ENCODE data around the gene PRSS2.
A peak's percentile ranks its signal among the peaks of the same experiment; 100 is the strongest.

PRSS2 gene

GRCh38 chr7:142811154-142811737, 40.5 kb downstream of the PRSS2 start:
- no peak for DNase-seq (ENCODE audit: extremely low spot score)
- TF ChIP-seq, protein P1, sequence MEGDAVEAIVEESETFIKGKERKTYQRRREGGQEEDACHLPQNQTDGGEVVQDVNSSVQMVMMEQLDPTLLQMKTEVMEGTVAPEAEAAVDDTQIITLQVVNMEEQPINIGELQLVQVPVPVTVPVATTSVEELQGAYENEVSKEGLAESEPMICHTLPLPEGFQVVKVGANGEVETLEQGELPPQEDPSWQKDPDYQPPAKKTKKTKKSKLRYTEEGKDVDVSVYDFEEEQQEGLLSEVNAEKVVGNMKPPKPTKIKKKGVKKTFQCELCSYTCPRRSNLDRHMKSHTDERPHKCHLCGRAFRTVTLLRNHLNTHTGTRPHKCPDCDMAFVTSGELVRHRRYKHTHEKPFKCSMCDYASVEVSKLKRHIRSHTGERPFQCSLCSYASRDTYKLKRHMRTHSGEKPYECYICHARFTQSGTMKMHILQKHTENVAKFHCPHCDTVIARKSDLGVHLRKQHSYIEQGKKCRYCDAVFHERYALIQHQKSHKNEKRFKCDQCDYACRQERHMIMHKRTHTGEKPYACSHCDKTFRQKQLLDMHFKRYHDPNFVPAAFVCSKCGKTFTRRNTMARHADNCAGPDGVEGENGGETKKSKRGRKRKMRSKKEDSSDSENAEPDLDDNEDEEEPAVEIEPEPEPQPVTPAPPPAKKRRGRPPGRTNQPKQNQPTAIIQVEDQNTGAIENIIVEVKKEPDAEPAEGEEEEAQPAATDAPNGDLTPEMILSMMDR (IDR thresholded peaks at IDR 0.05; ENCODE audit: control extremely low read depth, extremely low read depth, low read depth, missing control alignments) = peak; percentile 71
- POLR2A ChIA-PET = no interaction called here
- CTCF ChIA-PET = interaction anchor here (0.6 to 10.9 kb wide), 45 partner anchors 9 to 481 kb away, joined by 3 to 316 read pairs (median 6); partner anchors contain the start of genes EPHB6 and PRSS2

DNA sequence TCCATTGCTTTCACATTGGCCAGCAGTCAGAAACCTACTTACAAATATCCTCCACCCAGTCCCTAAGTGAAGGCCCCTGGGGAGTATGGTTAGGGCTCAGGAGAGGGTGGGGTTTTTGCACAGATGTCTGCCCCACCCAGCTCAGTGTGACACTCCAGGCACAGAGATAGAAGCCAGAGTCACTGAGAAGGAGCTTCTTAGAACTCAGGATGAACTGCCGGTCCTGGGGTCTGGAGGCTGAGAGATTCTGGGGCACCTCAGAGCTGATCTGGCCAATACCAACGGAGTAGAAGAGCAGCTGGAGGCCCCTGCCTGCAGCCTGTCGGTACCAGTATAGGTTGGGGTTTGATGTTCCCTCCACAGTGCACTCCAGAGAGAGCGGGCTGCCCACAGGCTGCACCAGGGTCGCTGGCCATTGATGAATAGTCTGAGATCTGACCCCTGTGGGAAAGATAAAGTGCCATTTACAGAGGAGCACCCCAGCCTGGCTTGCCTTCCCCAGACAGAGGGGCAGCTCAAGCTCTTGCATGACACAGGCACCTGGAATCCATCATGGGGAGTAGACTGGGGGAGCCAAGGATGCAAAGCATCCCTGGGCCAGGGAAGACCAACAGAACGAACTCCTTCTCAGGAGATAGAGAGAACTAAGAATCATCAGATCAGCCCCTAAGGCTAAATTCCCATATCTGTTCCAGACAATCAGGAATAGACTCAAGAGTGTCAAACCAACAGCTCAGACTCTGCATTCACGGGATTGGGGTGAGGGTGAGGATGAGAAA, 41.9 kb downstream of the PRSS2 start:
- TF ChIP-seq, protein P1 (IDR thresholded peaks at IDR 0.05; ENCODE audit: control extremely low read depth, extremely low read depth, low read depth, missing control alignments) = no peak
- CTCF ChIA-PET = interaction anchor here (0.7 to 10.9 kb wide), 26 partner anchors 7 to 225 kb away, joined by 3 to 316 read pairs (median 8); partner anchors contain the start of gene PRSS2
- POLR2A ChIA-PET = interaction anchor here (1.0 kb wide), 1 partner anchor 15 kb away, joined by 3 read pairs; no protein-coding TSS in a partner anchor
- DNase-seq (ENCODE audit: extremely low spot score) = no peak

GRCh38 chr7:142813226-142813625, 42.5 kb downstream of the PRSS2 start:
- POLR2A ChIA-PET = no interaction called here
- TF ChIP-seq, protein P1 (IDR thresholded peaks at IDR 0.05; ENCODE audit: control extremely low read depth, extremely low read depth, low read depth, missing control alignments) = no peak
- CTCF ChIA-PET = interaction anchor here (0.7 to 10.9 kb wide), 22 partner anchors 7 to 226 kb away, joined by 3 to 316 read pairs (median 8); partner anchors contain the start of gene PRSS2
- no peak for DNase-seq (ENCODE audit: extremely low spot score)

- TF ChIP-seq, protein P1 (IDR thresholded peaks at IDR 0.05; ENCODE audit: control extremely low read depth, extremely low read depth, low read depth, missing control alignments) = no peak
- ChIA-PET CTCF (interaction anchor here (0.9 to 10.9 kb wide), 19 partner anchors 6 to 278 kb away, joined by 3 to 316 read pairs (median 6); partner anchors contain the start of gene PRSS2), POLR2A (no interaction called here)
- no peak for DNase-seq (ENCODE audit: extremely low spot score)
Measured at GRCh38 chr7:142813699-142814098, 42.9 kb downstream of the PRSS2 start.

GRCh38 chr7:142814451-142814850, 43.7 kb downstream of the PRSS2 start:
- TF ChIP-seq, protein P1 (IDR thresholded peaks at IDR 0.05; ENCODE audit: control extremely low read depth, extremely low read depth, low read depth, missing control alignments) = no peak
- ChIA-PET CTCF (interaction anchor here (1.3 to 10.9 kb wide), 13 partner anchors 10 to 279 kb away, joined by 3 to 316 read pairs (median 9); no protein-coding TSS in a partner anchor), POLR2A (no interaction called here)
- DNase-seq (ENCODE audit: extremely low spot score) = no peak

DNA sequence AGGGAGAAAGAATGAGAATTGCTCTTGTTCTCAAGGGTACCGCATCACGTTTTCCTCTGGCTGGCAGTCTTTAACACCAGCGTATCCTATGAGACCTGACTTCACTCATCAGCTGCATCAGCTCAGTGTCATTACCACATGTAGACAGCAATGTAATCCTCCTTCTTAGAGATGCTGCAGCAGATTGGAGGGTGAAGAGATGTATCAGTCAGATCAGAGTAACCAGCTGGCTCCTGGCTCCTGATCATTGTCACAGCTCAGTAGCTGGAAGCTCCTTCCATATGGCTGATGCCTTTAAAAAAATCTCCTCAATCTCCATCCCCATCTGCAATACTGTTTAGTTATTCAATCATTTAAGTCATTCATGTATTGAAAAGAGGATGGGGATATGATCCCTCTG, 44.4 kb downstream of the PRSS2 start:
- TF ChIP-seq, protein P1 (IDR thresholded peaks at IDR 0.05; ENCODE audit: control extremely low read depth, extremely low read depth, low read depth, missing control alignments) = no peak
- ChIA-PET CTCF (interaction anchor here (0.8 to 10.9 kb wide), 8 partner anchors 11 to 279 kb away, joined by 3 to 191 read pairs (median 6); no protein-coding TSS in a partner anchor), POLR2A (no interaction called here)
- no peak for DNase-seq (ENCODE audit: extremely low spot score)
